NCI-H146 (cell line): ENCODE data around the gene IL17RD.

Experiments
- DNase-seq: peaks from one replicate; lab custom pipeline; 2025; lab: John Stamatoyannopoulos, UW

Gene IL17RD

GRCh38 chr3:57158813-57159738 lies 6.1 kb downstream of the IL17RD start:
- peak; percentile 65 for DNase-seq

- DNase-seq: peak; percentile 27
These were observed 6.8 kb downstream of the IL17RD start for GRCh38 chr3:57158325-57158724.

DNA sequence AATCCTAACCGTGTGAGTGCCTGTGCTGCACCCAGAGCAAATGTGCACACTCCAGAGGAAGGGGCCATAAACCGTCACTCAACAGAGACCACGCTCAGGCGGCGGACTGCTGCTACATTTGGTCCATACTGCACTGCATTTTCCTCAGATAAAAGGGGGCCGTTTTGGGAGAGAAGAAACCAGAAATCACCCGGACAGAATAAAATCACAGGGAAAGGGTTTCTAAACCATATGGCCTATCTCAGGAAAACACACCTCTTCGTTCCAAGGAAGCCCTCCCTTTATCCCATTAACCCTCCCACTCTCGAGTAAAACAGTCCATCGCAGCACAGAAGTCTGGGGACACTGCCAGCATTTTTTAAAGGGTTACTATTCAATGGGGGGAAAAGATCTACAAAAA lies 7.6 kb downstream of the IL17RD start:
- DNase-seq: no peak

DNA sequence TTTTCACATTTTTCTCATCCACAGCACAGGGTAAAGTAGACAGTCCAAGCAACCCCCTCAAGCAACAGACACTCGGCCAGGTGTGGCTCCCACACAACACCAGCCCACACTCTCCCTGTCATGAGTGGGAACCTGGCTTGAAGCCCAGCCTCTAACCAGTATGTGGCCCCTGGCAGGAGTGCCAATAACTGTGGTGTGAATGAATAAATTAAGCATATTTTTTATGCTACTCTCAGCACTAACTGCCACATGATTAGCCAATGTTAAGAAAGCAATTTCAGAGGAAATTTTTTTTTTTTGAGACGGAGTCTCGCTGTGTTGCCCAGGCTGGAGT lies 9.9 kb downstream of the IL17RD start:
- DNase-seq: no peak

DNA sequence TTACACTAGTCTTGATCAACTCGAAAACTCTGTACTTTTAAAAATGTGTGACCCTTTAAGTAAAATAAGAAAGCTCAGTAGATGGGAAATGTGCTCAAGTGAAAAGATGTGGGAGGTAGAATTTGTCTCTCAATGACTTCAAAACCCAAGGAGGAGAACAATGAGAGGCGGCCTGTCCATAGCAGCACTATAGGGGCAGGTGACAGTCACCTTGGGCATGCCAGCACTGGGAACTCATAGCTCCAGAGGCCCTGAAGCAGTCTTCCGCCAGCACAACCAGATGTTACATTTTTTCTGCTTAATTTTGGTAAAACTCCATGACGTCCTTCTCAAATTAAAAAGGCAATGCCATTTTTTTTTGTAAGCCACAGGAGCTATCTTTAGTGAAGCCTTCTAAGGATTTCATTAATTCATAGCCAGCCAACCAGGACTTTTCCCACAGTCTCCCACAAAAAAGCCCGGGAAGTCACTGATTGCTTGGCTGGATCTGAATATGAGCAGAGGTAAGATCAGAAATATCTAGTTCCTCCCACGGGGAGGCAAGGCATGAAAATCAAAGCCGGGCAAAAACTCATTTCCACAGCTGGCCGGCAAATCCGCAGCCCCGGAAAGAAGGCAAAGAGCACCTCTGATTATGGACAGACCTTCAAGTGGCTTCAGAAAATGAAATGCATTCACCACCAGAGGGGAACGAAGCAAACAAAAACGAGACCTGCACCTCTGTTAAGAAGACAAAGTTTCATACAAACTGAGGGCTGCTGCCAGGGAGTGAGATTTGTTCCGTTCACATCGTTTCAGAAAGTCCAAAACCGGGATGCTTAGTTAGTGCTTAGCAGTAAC lies 10.5 kb downstream of the IL17RD start:
- DNase-seq: no peak

- peak; percentile 21 for DNase-seq
These were observed 12.7 kb downstream of the IL17RD start for GRCh38 chr3:57152151-57153143.

GRCh38 chr3:57151749-57152148 lies 13.4 kb downstream of the IL17RD start:
- DNase-seq: no peak

DNA sequence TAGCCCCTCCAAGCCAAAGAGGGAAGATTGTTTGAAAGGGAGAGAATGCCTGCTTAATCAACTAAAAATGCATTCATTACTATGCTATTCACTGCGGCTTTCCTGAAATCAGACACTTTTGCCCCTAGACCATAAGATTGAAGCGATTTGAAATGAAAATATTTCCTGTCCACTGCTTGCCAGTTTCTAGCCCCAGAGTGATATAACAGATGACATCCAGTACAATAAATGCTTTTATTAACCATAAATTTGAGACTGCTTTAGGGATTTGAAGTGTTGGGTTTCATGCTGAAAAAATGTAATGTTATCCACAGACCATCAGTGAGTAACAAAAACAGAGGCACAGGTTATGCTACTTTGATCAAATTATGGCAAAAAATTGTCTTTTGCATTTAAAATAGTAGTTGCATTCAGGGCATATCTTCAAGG lies 14.1 kb downstream of the IL17RD start:
- DNase-seq: no peak

DNA sequence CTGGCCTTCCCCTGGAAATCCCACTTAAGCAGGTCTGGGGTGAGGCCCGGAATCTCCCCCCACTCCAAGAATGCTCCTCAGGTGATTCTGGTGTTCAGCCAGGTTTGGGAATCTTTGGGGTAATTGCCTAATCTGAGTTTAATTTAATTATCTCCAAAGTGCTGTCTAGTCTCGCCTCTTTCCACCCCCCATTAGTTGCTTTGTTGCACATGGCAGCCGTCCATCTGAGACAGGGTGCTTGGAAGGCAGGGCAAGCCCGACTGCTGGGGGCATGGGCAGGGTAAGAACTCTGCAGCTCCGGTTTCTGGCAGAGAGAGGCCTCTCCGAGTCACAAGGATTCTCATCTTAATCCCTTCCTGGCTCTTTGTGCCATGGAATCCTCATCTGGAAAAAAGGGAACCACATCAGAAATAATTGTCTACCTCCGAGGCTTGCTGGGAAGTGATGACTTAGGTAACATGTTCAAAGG lies 15.0 kb downstream of the IL17RD start:
- no peak for DNase-seq

GRCh38 chr3:57147071-57147470 lies 18.1 kb downstream of the IL17RD start:
- peak; percentile 9 for DNase-seq

GRCh38 chr3:57145852-57146251 lies 19.3 kb downstream of the IL17RD start:
- DNase-seq: no peak

GRCh38 chr3:57144952-57145351 lies 20.2 kb downstream of the IL17RD start:
- no peak for DNase-seq

DNA sequence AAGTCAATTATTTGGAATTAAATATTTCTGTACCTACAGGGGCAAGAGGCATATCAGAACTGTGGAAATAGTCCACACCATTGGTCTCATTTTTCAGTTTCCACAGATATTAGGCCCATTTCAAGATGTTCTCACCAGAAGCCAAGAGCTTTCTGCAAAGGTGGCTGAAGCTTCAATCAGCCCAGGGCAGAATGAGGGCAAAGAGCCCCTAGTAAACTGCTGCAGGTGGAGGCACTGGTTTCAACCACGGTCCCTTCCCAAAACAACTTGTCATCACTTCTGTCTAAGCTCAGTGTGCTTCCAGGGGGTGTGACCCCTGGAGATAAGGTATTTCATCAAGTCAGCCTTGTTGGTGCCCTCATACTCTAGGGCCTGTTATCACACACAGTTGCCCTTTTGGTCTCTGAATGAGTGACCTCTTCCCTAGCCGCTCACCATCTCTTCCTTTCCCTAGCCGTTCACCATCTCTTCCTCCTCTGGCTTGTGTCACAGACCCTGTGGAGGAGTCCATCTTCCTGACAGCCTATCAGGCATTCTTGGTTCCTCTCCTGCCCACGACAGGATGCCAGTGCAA lies 21.2 kb downstream of the IL17RD start:
- DNase-seq: no peak

GRCh38 chr3:57142411-57142723 lies 22.8 kb downstream of the IL17RD start:
- no peak for DNase-seq

GRCh38 chr3:57141719-57142410 lies 23.3 kb downstream of the IL17RD start:
- no peak for DNase-seq

DNA sequence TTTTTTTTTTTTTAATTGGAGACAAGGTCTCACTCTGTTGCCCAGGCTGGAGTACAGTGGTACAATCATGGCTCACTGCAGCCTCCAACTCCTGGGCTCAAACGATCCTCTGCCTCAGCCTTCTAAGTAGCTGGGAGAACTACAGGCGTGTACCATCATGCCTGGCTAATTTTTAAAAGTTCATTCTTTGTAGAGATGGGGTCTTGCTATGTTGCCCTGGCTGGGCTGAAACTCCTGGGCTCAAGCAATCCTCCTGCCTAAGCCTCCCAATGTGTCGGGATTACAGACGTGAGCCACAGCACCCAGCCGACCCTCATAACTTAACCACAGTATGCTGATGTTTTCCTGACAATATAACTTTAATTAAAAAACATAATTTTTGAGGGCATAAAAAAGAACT lies 24.3 kb downstream of the IL17RD start:
- DNase-seq: no peak

DNA sequence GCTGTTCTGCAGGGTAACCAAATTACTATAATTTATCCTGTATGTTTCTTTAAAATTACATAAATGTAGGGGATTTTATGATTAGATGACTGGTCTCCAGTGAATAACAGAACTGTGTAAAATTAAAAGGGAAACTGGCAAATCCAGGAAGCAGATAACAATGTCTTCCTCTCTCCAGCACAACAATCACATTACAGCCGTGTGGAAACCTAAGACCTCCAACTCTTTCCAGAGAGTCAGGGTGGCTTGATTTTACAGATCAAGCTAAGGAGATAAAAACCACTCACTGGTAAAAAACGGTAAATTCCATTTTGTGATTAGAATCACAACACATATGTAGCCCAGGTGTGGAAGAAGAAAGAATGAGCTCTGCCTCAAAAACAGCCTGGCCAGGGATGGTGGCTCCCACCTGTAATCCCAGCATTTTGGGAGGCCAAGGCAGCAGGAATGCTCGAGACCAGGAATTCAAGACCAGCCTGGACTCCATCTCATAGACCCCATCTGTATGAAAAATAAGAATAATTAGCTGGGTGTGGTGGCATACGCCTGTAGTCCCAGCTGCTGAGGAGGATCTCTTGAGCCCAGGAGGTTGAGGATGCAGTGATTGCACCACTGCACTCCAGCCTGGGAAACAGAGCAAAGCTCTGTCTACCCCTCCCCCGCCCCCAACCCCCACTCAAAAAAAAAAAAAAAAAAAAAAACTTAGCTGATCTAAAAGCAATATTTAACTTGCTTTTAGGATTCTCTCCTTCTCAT lies 29.0 kb downstream of the IL17RD start:
- DNase-seq: no peak

GRCh38 chr3:57133157-57133556 lies 32.0 kb downstream of the IL17RD start:
- no peak for DNase-seq

GRCh38 chr3:57132674-57133073 lies 32.5 kb downstream of the IL17RD start:
- no peak for DNase-seq

GRCh38 chr3:57131210-57131588 lies 34.0 kb downstream of the IL17RD start:
- no peak for DNase-seq
